OCI-LY3 (cell line): ENCODE measurements around the gene GAK.

Experiments used
- CTCF ChIP-seq: fragments of 200-600, 300-600 bp; sonication (generic); IDR thresholded peaks from 2 replicates; pipeline ENCODE4 v1.5.1; 2014; ENCODE audit warnings: antibody characterized with exemption, low read length, low read depth
- EZH2phosphoT487 ChIP-seq: fragments of 200-600 bp; shearing (Covaris generic); IDR thresholded peaks from 2 replicates; pipeline ENCODE4 v1.6.1; 2018; ENCODE audit warnings: antibody characterized with exemption, mixed run types, low read depth

GRCh38 chr4:850323-850945 is 81.7 kb downstream of the GAK start:
- TF ChIP-seq CTCF (no peak), EZH2phosphoT487 (no peak)
